Loucy (cell line): ENCODE results near the gene NELFCD.

ENCODE experiments used
- H2AFZ ChIP-seq: fragments of 200-600 bp; sonication (generic); 2 replicates; pipeline ENCODE4 v1.6.0; 2016; ENCODE audit warnings: antibody characterized with exemption, mild to moderate bottlenecking, low read length, moderate library complexity
- H3F3A ChIP-seq: fragments of 200-600 bp; 2 replicates; pipeline ENCODE4 v1.6.0; 2016; ENCODE audit warnings: antibody characterized with exemption, low read depth, mild to moderate bottlenecking
- H3K27me3 ChIP-seq: fragments of 200-600 bp; sonication (generic); 2 replicates; pipeline ENCODE4 v1.6.1; 2014; ENCODE audit warnings: low read length, mild to moderate bottlenecking; ENCODE audit not compliant: insufficient read depth, poor library complexity, severe bottlenecking
- H3K36me3 ChIP-seq: fragments of 200-600 bp; sonication (generic); 2 replicates; pipeline ENCODE4 v1.6.1; 2016; ENCODE audit warnings: low read length; ENCODE audit not compliant: insufficient read depth
- H3K4me1 ChIP-seq: fragments of 200-600 bp; sonication (generic); 2 replicates; pipeline ENCODE4 v1.5.1; 2014; ENCODE audit warnings: low read length, mild to moderate bottlenecking; ENCODE audit not compliant: insufficient read depth, poor library complexity, severe bottlenecking
- H3K4me2 ChIP-seq: fragments of 200-600 bp; sonication (generic); 2 replicates; pipeline ENCODE4 v1.6.0; 2014; ENCODE audit warnings: antibody characterized with exemption, low read length, low read depth, mild to moderate bottlenecking; ENCODE audit not compliant: poor library complexity, severe bottlenecking
- H3K4me3 ChIP-seq: fragments of 200-600 bp; sonication (generic); 2 replicates; pipeline ENCODE4 v1.5.1; 2014; ENCODE audit warnings: low read length, mild to moderate bottlenecking, mixed read lengths; ENCODE audit not compliant: poor library complexity, severe bottlenecking
- H3K79me2 ChIP-seq: fragments of 200-600 bp; sonication (generic); 2 replicates; pipeline ENCODE4 v1.6.1; 2014; ENCODE audit warnings: low read length; ENCODE audit not compliant: insufficient read depth
- H3K9ac ChIP-seq: fragments of 200-600 bp; sonication (generic); 2 replicates; pipeline ENCODE4 v1.6.0; 2014; ENCODE audit warnings: mild to moderate bottlenecking, low read depth, low read length, moderate library complexity; ENCODE audit not compliant: poor library complexity, severe bottlenecking
- H3K9me2 ChIP-seq: fragments of 200-600 bp; sonication (generic); replicated peaks from 2 replicates; pipeline ENCODE4 v1.6.1; 2016; ENCODE audit warnings: low read depth, low read length, mixed read lengths
- H3K9me3 ChIP-seq: fragments of 200-600 bp; sonication (generic); 2 replicates; pipeline ENCODE4 v1.6.1; 2014; ENCODE audit warnings: mild to moderate bottlenecking, antibody characterized with exemption, low read length, low read depth; ENCODE audit not compliant: insufficient read depth
- H4K20me1 ChIP-seq: fragments of 200-600 bp; sonication (generic); 2 replicates; pipeline ENCODE4 v1.6.0; 2014; ENCODE audit warnings: antibody characterized with exemption, low read length, mild to moderate bottlenecking; ENCODE audit not compliant: insufficient read depth, poor library complexity, severe bottlenecking
- EZH2phosphoT487 ChIP-seq: fragments of 200-600 bp; IDR thresholded peaks from 2 replicates; pipeline ENCODE4 v1.6.1; 2018; ENCODE audit warnings: antibody characterized with exemption, mild to moderate bottlenecking, moderate library complexity, borderline replicate concordance
- TF ChIP-seq, protein P1 (sequence below): fragments of 200-600 bp; sonication (generic); conservative IDR thresholded peaks from 2 replicates; pipeline ENCODE4 v1.5.1; 2014; ENCODE audit warnings: mild to moderate bottlenecking, antibody characterized with exemption, low read length

Gene NELFCD

DNA sequence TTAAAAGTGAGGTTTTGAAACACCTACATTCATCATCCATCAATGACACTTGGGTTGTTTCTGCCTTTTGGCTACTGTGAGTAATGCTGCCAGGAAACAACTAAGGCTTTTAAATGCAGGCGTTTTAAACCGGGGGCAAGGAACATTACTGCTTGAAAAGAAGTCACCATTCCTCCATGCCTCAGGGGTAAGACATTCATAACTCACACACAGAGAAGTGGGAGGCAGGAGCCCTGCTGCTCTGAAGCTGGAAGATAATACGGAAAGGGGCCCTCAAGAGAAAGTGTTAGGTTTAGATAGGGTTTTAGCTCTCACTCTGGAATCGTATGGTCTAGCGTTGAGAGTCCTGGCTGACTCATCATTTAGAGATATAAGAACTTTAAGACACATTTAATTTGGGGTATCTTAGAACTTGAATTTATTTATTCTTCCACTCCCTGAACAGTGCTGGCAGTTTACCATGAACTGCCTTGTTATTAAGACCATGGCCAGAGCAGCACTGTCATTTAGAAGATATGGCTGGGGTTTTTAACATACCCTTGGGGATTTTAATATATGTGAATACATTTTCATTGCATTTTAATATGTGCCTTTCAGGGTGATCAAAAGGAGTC, 40.0 kb downstream of the NELFCD start:
- TF ChIP-seq, protein P1, sequence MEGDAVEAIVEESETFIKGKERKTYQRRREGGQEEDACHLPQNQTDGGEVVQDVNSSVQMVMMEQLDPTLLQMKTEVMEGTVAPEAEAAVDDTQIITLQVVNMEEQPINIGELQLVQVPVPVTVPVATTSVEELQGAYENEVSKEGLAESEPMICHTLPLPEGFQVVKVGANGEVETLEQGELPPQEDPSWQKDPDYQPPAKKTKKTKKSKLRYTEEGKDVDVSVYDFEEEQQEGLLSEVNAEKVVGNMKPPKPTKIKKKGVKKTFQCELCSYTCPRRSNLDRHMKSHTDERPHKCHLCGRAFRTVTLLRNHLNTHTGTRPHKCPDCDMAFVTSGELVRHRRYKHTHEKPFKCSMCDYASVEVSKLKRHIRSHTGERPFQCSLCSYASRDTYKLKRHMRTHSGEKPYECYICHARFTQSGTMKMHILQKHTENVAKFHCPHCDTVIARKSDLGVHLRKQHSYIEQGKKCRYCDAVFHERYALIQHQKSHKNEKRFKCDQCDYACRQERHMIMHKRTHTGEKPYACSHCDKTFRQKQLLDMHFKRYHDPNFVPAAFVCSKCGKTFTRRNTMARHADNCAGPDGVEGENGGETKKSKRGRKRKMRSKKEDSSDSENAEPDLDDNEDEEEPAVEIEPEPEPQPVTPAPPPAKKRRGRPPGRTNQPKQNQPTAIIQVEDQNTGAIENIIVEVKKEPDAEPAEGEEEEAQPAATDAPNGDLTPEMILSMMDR: no peak
- no peak for TF ChIP-seq EZH2phosphoT487
- H3K4me2 ChIP-seq: no peak overlapping the region
- peaks cover 13% of the 10 kb centered on the region; the same call in 1 of the 2 replicates for H3K36me3 ChIP-seq
- H2AFZ ChIP-seq: no peak overlapping the region
- no peaks in the 10 kb centered on the region for H3K9me2 ChIP-seq
- H3K4me3 ChIP-seq: no peak overlapping the region
- no peaks in the 10 kb centered on the region for H3F3A ChIP-seq
- no peak overlapping the region for H3K9ac ChIP-seq
- peaks cover 6% of the 10 kb centered on the region for H3K4me1 ChIP-seq
- no peaks in the 10 kb centered on the region for H3K9me3 ChIP-seq
- no peaks in the 10 kb centered on the region for H3K27me3 ChIP-seq
- peaks cover 5% of the 10 kb centered on the region; the same call in 1 of the 2 replicates for H3K79me2 ChIP-seq
- H4K20me1 ChIP-seq: no peaks in the 10 kb centered on the region

DNA sequence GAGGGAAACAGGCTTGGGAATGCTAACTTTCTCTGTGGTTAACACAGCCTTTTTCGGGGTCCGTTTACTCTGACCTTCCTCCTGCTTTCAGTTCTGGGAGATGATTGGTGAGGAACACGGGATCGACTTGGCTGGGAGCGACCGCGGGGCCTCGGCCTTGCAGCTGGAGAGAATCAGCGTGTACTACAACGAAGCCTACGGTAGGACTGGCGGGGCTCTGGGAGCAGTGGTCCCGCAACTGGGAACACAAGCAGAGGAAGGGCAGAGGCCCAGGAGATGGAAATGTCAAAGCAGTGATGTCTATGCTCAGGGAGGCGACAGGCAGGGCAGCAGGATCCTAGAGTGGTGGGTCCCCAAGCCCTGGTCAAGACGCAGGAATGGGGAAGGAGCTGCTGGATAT, 41.7 kb downstream of the NELFCD start:
- peaks cover 25% of the 10 kb centered on the region for H3K36me3 ChIP-seq
- TF ChIP-seq, protein P1: no peak
- no peak for TF ChIP-seq EZH2phosphoT487
- H4K20me1 ChIP-seq: peaks cover 3% of the 10 kb centered on the region
- no peaks in the 10 kb centered on the region for H3K9me3 ChIP-seq
- H3K9ac ChIP-seq: no peak overlapping the region
- no peaks in the 10 kb centered on the region for H3K9me2 ChIP-seq
- H3K27me3 ChIP-seq: no peaks in the 10 kb centered on the region
- H3K4me3 ChIP-seq: no peak overlapping the region
- H3F3A ChIP-seq: no peaks in the 10 kb centered on the region
- H3K4me1 ChIP-seq: peaks cover 3% of the 10 kb centered on the region
- H3K79me2 ChIP-seq: peaks cover 19% of the 10 kb centered on the region
- H3K4me2 ChIP-seq: no peak overlapping the region
- H2AFZ ChIP-seq: no peak overlapping the region

DNA sequence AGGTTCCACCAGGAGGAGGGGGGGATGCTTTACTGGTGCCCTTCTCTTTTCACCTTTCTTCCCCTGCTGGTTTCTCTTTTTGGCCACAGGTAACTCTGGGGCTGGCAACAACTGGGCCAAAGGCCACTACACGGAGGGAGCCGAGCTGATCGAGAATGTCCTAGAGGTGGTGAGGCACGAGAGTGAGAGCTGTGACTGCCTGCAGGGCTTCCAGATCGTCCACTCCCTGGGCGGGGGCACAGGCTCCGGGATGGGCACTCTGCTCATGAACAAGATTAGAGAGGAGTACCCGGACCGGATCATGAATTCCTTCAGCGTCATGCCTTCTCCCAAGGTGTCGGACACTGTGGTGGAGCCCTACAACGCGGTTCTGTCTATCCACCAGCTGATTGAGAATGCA, 42.6 kb downstream of the NELFCD start:
- H3K4me3 ChIP-seq: no peak overlapping the region
- TF ChIP-seq, protein P1: no peak
- TF ChIP-seq EZH2phosphoT487: no peak
- H3K4me2 ChIP-seq: no peak overlapping the region
- H3F3A ChIP-seq: no peaks in the 10 kb centered on the region
- H3K9me2 ChIP-seq: no peaks in the 10 kb centered on the region
- H3K9ac ChIP-seq: no peak overlapping the region
- no peak overlapping the region for H2AFZ ChIP-seq
- no peaks in the 10 kb centered on the region for H3K27me3 ChIP-seq
- H3K4me1 ChIP-seq: peaks cover 11% of the 10 kb centered on the region
- peaks cover 12% of the 10 kb centered on the region for H4K20me1 ChIP-seq
- no peaks in the 10 kb centered on the region for H3K9me3 ChIP-seq
- peaks cover 27% of the 10 kb centered on the region for H3K79me2 ChIP-seq
- H3K36me3 ChIP-seq: peaks cover 32% of the 10 kb centered on the region
